ENCODE data around the gene DGCR2. TPM values are rescaled to one million over a fixed set of nuclear protein-coding genes. Genes with fewer than 3 reads are reported as not detected.

Gene DGCR2
- total RNA-seq, 1 donor: 43.4 TPM

DNA sequence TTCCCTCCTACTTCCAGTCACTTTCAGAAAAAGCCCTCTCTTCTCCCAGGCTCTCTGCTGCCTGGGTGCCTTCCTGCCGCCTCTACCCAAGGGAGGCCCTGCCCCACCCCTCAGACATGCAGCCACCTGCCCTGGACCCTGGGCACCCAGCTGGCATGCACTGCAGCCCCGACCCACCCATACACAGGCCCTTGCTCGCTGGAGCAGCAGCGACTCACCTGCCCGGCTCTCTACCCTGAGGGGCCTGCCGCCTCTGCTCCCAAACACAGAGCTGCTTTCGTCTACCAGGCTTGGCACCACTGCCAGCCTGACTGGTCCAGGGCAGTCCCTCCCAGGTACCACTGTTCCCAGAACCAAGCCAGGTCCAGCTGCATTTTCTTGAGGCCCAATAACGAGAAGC is 7.7 kb upstream of the DGCR2 start:
- H3K4me1 ChIP-seq (ENCODE audit: insufficient read depth, low read length): no peaks in the 10 kb centered on the region
- no peaks in the 10 kb centered on the region for H3K9me3 ChIP-seq (ENCODE audit: low read depth, low read length)
- H3K79me2 ChIP-seq (ENCODE audit: insufficient read depth, low read length): no peaks in the 10 kb centered on the region
- no peak overlapping the region for H3K4me2 ChIP-seq (ENCODE audit: insufficient read depth, low read length)
- TF ChIP-seq, protein P1, sequence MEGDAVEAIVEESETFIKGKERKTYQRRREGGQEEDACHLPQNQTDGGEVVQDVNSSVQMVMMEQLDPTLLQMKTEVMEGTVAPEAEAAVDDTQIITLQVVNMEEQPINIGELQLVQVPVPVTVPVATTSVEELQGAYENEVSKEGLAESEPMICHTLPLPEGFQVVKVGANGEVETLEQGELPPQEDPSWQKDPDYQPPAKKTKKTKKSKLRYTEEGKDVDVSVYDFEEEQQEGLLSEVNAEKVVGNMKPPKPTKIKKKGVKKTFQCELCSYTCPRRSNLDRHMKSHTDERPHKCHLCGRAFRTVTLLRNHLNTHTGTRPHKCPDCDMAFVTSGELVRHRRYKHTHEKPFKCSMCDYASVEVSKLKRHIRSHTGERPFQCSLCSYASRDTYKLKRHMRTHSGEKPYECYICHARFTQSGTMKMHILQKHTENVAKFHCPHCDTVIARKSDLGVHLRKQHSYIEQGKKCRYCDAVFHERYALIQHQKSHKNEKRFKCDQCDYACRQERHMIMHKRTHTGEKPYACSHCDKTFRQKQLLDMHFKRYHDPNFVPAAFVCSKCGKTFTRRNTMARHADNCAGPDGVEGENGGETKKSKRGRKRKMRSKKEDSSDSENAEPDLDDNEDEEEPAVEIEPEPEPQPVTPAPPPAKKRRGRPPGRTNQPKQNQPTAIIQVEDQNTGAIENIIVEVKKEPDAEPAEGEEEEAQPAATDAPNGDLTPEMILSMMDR (IDR thresholded peaks at IDR 0.05; ENCODE audit: extremely low read depth, low read depth, low read length): no peak
- H3K4me3 ChIP-seq (ENCODE audit: insufficient read depth, low read length): no peak overlapping the region
- H3K36me3 ChIP-seq (ENCODE audit: insufficient read depth, low read length): peaks cover 17% of the 10 kb centered on the region
- peak; percentile 65 for DNase-seq (ENCODE audit: insufficient read length, low spot score, missing footprints)
- H2AFZ ChIP-seq (ENCODE audit: low read length): no peak overlapping the region
- H3K27me3 ChIP-seq (ENCODE audit: insufficient read depth, low read length): no peaks in the 10 kb centered on the region
- H4K20me1 ChIP-seq (ENCODE audit: insufficient read depth, low read length): no peaks in the 10 kb centered on the region
- H3K27ac ChIP-seq (ENCODE audit: low read depth, low read length): no peak overlapping the region

DNA sequence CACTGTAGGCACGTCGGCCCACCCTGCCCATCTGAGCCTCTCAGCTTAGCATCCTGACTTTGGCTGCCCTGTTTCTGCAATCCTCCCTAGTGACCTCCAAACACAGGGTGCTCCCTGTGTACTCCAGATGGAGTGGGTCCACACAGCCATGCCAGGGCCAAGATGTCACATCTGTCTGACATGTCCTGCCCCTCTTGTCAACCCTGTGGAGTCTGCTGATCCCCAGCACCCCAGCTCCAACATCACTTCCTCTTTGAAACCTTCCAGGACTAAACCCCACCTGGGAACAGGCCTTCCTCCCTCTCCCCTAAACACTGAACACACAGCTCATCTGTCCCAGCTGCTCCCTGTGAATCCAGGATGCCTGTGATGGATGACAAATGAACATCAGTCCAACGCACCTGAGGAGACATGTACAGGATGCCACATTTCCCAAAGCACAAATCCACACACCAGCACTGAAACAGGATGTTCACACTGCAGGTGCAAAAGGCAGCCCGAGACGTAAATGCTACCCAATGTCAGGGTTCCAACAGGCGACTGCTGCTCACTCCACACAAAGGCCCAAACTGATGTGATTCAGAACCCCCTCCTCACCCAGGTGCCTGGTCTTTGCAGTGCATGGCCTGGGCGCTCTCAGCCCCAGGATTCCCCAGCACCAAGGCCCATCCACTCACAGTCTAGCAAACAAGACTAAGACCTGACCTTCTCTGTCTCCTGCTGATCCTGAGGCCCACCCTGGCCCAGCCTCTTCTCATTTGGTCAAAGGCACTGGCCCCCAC is 6.9 kb upstream of the DGCR2 start:
- Histone ChIP-seq H3K27ac (ENCODE audit: low read depth, low read length) (no peak overlapping the region), H3K79me2 (ENCODE audit: insufficient read depth, low read length) (no peaks in the 10 kb centered on the region), H4K20me1 (ENCODE audit: insufficient read depth, low read length) (no peaks in the 10 kb centered on the region), H3K4me1 (ENCODE audit: insufficient read depth, low read length) (no peaks in the 10 kb centered on the region), H3K4me3 (ENCODE audit: insufficient read depth, low read length) (no peak overlapping the region), H3K27me3 (ENCODE audit: insufficient read depth, low read length) (no peaks in the 10 kb centered on the region), H3K4me2 (ENCODE audit: insufficient read depth, low read length) (no peak overlapping the region), H2AFZ (ENCODE audit: low read length) (no peak overlapping the region), H3K9me3 (ENCODE audit: low read depth, low read length) (no peaks in the 10 kb centered on the region), H3K36me3 (ENCODE audit: insufficient read depth, low read length) (peaks cover 10% of the 10 kb centered on the region)
- TF ChIP-seq, protein P1 (IDR thresholded peaks at IDR 0.05; ENCODE audit: extremely low read depth, low read depth, low read length): no peak
- DNase-seq (ENCODE audit: insufficient read length, low spot score, missing footprints): peak; percentile 66

DNA sequence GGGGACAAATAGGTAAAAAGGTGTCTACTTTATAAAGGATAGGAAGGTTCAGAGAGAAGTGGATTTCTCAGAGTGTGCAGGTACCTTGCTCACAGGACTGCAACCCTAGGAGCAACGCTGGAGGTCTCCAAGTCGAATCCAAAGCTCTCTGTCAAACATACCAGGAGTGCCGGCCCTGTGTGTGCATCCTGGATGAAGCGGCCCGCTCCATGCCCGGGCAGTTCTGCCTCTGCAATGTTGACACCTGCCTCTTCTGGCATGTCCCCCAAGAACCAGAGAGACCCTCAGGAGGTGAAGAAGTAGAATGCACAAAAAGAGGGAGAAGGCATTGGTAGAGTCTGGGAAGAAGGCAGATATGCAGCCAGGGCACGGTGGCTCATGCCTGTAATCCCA is 5.8 kb upstream of the DGCR2 start:
- H3K27me3 ChIP-seq (ENCODE audit: insufficient read depth, low read length): no peaks in the 10 kb centered on the region
- no peak overlapping the region for H3K27ac ChIP-seq (ENCODE audit: low read depth, low read length)
- no peaks in the 10 kb centered on the region for H3K79me2 ChIP-seq (ENCODE audit: insufficient read depth, low read length)
- no peak overlapping the region for H2AFZ ChIP-seq (ENCODE audit: low read length)
- no peaks in the 10 kb centered on the region for H3K9me3 ChIP-seq (ENCODE audit: low read depth, low read length)
- DNase-seq (ENCODE audit: insufficient read length, low spot score, missing footprints): no peak
- no peaks in the 10 kb centered on the region for H3K4me1 ChIP-seq (ENCODE audit: insufficient read depth, low read length)
- H3K36me3 ChIP-seq (ENCODE audit: insufficient read depth, low read length): peaks cover 5% of the 10 kb centered on the region
- H3K4me3 ChIP-seq (ENCODE audit: insufficient read depth, low read length): no peak overlapping the region
- H4K20me1 ChIP-seq (ENCODE audit: insufficient read depth, low read length): no peaks in the 10 kb centered on the region
- TF ChIP-seq, protein P1 (IDR thresholded peaks at IDR 0.05; ENCODE audit: extremely low read depth, low read depth, low read length): no peak
- no peak overlapping the region for H3K4me2 ChIP-seq (ENCODE audit: insufficient read depth, low read length)

DNA sequence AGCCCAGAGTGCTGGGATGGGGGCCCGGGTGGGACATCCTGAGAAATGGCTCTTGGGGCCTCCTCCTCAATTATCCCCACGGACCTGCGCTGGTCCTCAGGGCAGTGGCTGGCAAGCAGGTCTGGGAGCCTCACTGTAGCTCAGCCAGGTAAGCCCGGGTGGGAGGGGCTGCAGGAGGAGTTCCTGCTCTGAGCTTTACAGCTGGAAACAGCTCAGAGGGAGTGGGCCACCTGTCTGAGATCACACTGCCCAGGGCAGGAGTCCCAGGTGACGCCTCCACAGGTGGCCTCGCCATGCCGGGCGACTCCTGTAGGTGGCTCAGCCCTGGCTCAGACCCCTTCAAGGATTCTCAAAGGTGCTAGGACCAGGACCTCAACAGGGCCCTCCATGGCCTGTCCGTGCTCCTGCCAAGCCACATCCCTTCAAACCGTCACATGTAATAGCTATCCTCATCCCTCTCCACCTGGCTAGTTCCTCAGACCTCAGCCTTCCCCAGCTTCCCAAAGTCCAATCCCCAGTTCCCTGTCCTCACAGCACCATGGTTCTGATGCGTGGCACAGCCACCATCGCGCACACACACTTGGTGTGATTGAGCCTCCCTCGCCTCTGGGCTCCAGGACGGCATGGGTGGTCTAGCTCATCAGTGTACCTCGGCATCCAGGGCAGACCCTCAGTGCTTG is 5.3 kb upstream of the DGCR2 start:
- H3K9me3 ChIP-seq (ENCODE audit: low read depth, low read length): no peaks in the 10 kb centered on the region
- H2AFZ ChIP-seq (ENCODE audit: low read length): no peak overlapping the region
- no peaks in the 10 kb centered on the region for H3K79me2 ChIP-seq (ENCODE audit: insufficient read depth, low read length)

More for the DNA sequence above, 5.3 kb upstream of the DGCR2 start:
- H3K4me1 ChIP-seq (ENCODE audit: insufficient read depth, low read length): peaks cover 4% of the 10 kb centered on the region
- H3K4me3 ChIP-seq (ENCODE audit: insufficient read depth, low read length): no peak overlapping the region
- peaks cover under 1% of the 10 kb centered on the region for H3K36me3 ChIP-seq (ENCODE audit: insufficient read depth, low read length)
- DNase-seq (ENCODE audit: insufficient read length, low spot score, missing footprints): no peak
- no peak overlapping the region for H3K27ac ChIP-seq (ENCODE audit: low read depth, low read length)
- no peak overlapping the region for H3K4me2 ChIP-seq (ENCODE audit: insufficient read depth, low read length)
- H3K27me3 ChIP-seq (ENCODE audit: insufficient read depth, low read length): no peaks in the 10 kb centered on the region
- TF ChIP-seq, protein P1 (IDR thresholded peaks at IDR 0.05; ENCODE audit: extremely low read depth, low read depth, low read length): no peak
- H4K20me1 ChIP-seq (ENCODE audit: insufficient read depth, low read length): no peaks in the 10 kb centered on the region
